ENCODE data around the gene NIPAL3.

DNA sequence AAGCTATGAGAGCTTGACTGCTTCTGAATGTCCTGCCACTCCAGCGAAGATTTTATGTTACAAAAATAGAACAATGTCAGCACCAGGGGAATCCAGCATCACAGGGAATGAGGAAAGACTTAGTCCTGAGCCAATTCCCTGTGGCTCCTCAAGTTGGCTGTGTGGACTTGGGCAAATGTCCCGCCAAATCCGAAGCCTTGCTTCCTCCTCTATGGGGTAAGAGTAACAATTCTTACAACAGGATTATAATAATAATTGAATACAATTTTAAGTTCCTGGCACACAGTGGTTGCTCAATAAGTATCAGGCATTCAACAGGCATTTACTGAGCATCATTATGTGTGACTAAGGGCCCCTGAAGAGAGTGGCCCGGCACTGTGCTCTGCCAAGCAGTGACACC is 46.4 kb upstream of the NIPAL3 start:
- TF ChIP-seq, protein P1, sequence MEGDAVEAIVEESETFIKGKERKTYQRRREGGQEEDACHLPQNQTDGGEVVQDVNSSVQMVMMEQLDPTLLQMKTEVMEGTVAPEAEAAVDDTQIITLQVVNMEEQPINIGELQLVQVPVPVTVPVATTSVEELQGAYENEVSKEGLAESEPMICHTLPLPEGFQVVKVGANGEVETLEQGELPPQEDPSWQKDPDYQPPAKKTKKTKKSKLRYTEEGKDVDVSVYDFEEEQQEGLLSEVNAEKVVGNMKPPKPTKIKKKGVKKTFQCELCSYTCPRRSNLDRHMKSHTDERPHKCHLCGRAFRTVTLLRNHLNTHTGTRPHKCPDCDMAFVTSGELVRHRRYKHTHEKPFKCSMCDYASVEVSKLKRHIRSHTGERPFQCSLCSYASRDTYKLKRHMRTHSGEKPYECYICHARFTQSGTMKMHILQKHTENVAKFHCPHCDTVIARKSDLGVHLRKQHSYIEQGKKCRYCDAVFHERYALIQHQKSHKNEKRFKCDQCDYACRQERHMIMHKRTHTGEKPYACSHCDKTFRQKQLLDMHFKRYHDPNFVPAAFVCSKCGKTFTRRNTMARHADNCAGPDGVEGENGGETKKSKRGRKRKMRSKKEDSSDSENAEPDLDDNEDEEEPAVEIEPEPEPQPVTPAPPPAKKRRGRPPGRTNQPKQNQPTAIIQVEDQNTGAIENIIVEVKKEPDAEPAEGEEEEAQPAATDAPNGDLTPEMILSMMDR (IDR thresholded peaks at IDR 0.05) = no peak
- no peak for TF ChIP-seq POLR2A (IDR thresholded peaks at IDR 0.05)
- no peak for TF ChIP-seq POLR2AphosphoS5 (IDR thresholded peaks at IDR 0.05)
- TF ChIP-seq EP300 (IDR thresholded peaks at IDR 0.05) = no peak

All from gastroesophageal sphincter (tissue), 3 donors.